AG10803 (cell line): Measurements from ENCODE around the gene CASP3.
"Not testable (repeated sequence)": the region's sequence is repeated elsewhere in the genome, so short reads cannot be mapped to it uniquely, and the experiment has no call there.

Source experiments
- DNase-seq: peaks from one replicate; pipeline ENCODE4 v3.0.0; 2010; ENCODE audit warnings: low read depth
- H3K4me3 ChIP-seq: 2 replicates; pipeline ENCODE4 v1.5.1; 2011; ENCODE audit warnings: mild to moderate bottlenecking, low read length, control low read depth
- TF ChIP-seq, protein P1 (sequence below): conservative IDR thresholded peaks from 2 replicates; pipeline ENCODE4 v1.5.1; 2011; ENCODE audit warnings: mild to moderate bottlenecking, low read length, control low read depth, inconsistent platforms

CASP3 gene

DNA sequence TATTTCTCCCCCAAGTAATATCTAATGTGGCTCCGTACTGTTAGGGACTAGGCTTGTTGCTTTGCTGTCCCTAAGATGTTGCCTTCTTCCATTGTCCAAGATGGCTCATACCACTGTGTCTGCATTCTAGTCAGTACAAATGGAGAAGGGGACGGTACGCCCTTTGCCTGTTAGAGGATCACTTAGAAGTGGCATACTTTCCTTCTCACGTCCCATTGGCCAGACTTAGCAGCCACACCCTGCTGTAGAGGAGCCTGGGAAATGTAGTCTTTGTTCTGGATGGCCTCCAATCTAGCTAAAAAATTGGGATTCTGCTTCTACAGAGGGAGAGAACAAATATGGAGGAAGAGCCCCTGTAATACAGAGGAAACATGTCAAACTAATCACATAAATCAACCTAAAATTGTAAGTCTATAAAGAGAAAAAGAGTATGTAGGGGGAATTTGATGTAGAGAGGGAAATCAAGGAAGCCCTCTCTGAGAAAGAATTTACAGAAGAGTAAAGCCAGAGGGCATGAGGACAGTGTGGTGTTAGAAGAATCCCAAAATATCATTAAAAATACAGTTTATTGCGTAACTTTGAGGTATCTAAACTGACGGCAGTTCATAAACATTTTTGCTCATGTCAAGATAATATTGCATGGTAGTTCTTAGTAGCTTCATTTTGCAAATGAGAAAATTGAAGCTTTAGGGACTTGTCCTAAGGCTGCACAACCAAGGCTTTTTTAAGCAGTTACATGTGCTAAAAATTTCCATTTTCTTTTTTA is 15.4 kb upstream of the CASP3 start:
- DNase-seq, result peak; percentile 19
- TF ChIP-seq, protein P1, sequence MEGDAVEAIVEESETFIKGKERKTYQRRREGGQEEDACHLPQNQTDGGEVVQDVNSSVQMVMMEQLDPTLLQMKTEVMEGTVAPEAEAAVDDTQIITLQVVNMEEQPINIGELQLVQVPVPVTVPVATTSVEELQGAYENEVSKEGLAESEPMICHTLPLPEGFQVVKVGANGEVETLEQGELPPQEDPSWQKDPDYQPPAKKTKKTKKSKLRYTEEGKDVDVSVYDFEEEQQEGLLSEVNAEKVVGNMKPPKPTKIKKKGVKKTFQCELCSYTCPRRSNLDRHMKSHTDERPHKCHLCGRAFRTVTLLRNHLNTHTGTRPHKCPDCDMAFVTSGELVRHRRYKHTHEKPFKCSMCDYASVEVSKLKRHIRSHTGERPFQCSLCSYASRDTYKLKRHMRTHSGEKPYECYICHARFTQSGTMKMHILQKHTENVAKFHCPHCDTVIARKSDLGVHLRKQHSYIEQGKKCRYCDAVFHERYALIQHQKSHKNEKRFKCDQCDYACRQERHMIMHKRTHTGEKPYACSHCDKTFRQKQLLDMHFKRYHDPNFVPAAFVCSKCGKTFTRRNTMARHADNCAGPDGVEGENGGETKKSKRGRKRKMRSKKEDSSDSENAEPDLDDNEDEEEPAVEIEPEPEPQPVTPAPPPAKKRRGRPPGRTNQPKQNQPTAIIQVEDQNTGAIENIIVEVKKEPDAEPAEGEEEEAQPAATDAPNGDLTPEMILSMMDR, result no peak
- no peak overlapping the region for H3K4me3 ChIP-seq

- DNase-seq, result no peak
- TF ChIP-seq, protein P1, result no peak
- no peak overlapping the region for H3K4me3 ChIP-seq
Observed at GRCh38 chr4:184662236-184662635, 13.0 kb upstream of the CASP3 start.

DNA sequence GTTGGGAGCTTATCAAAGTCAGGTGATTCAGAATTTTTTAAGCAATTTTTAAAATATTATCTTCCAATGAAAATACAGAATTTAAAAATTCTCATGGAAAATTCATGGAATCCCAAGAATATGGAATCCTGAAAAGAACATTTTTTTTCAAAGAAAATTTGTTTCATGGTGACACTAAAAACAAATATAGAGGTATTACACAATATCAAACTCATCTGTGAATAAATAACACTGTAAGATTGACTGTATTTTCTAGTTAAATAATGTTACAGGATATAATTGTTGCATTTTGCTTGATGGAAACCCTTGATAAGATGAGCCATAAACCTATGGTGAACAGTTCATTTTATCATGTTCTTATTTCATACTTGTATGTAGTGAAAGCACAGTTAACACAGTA is 11.7 kb upstream of the CASP3 start:
- no peak overlapping the region for H3K4me3 ChIP-seq
- DNase-seq, result no peak
- TF ChIP-seq, protein P1, result no peak

DNA sequence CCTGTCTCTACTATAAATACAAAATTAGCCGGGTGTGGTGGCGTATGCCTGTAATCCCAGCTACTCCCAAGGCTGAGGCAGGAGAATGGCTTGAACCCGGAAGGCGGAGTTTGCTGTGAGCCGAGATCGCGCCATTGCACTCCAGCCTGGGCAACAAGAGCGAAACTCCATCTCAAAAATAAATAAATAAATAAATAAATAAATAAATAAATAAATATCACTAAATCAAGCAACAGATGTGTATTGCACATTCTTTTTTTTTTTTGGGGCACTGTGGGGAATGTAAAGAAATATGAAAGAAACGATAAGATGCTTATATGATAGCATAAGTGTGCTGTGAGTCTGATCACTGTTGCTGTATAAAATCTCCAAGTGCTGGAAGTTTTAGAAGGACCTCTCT is 8.6 kb upstream of the CASP3 start:
- DNase-seq, H3K4me3 ChIP-seq: not testable (repeated sequence)

DNA sequence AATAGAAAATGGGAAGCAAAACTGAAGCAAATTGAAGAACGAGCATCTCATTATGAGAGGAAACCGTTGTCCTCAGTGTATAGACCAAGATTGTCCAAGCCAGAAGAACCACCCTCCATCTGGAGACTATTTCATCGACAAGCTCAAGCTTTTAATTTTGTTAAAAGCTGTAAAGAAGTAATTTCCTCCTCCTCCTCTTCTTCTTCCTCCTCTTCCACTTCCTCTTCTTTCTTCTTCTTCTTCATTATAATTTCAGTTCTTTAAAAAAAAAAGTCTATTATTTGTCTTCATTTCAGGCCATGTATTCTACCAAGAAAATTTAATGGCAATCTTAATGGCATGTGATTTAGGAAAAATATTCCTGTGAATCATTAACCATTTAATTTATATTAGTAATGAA is 7.9 kb upstream of the CASP3 start:
- TF ChIP-seq, protein P1, result no peak
- DNase-seq, result no peak
- no peak overlapping the region for H3K4me3 ChIP-seq

- H3K4me3 ChIP-seq, result no peak overlapping the region
- TF ChIP-seq, protein P1, result no peak
- no peak for DNase-seq
Observed at GRCh38 chr4:184655889-184656869, 6.9 kb upstream of the CASP3 start.

DNA sequence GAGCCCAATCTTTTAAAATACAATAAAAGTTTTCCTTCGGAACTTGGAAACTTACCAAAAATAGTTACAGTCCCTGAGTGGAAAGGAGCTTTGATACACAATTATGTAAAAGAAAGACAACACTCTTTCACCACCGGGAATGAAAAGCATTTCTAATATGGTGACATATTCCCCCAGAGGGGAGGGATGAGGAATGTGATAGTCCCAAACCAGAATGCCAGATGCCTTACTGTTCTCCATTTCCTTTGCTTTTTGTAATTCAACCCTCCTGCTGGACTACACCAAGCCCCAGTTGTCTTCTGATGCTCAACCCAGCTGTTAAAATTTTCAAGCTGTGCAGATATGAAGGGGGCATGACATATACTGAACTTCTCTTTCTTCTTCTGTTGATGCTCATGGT is 4.4 kb upstream of the CASP3 start:
- no peak overlapping the region for H3K4me3 ChIP-seq
- TF ChIP-seq, protein P1, result no peak
- peak; percentile 82 for DNase-seq

- H3K4me3 ChIP-seq, DNase-seq: not testable (repeated sequence)
Observed at GRCh38 chr4:184652681-184653080, 3.4 kb upstream of the CASP3 start.
